ENCODE measurements around the gene PAIP1.
"Not testable (repeated sequence)": the region's sequence is repeated elsewhere in the genome, so short reads cannot be mapped to it uniquely, and the experiment has no call there.

PAIP1 gene

GRCh38 chr5:43556857-43557542 is at the start of gene PAIP1:
TSS of gene PAIP1 (minus strand) at chr5:43557077. CDS start at chr5:43556846, 231 bp downstream.
- peak; percentile 56 to 76 for DNase-seq (ENCODE audit: low read depth in 2 of 2)

GRCh38 chr5:43606351-43606750 is 49.5 kb upstream of the PAIP1 start:
- DNase-seq (ENCODE audit: low read depth in 2 of 2): no peak

- no peak for DNase-seq (ENCODE audit: low read depth in 2 of 2)
These were observed 47.8 kb upstream of the PAIP1 start for GRCh38 chr5:43604699-43605098.

- DNase-seq (ENCODE audit: low read depth in 2 of 2): peak; percentile 31 to 53
These were observed 46.7 kb upstream of the PAIP1 start for GRCh38 chr5:43603344-43604217.

GRCh38 chr5:43602461-43603343 is 45.8 kb upstream of the PAIP1 start, which contains the start of gene NNT:
TSS of gene NNT (plus strand) at chr5:43603180. CDS start at chr5:43609196, 6,016 bp downstream.
- DNase-seq (ENCODE audit: low read depth in 2 of 2): peak; percentile 46 to 72

- DNase-seq (ENCODE audit: low read depth in 2 of 2): no peak
These were observed 44.8 kb upstream of the PAIP1 start for GRCh38 chr5:43601454-43602260.

- DNase-seq (ENCODE audit: low read depth in 2 of 2): not testable (repeated sequence)
These were observed 42.0 kb upstream of the PAIP1 start for GRCh38 chr5:43598927-43599326.

GRCh38 chr5:43592363-43592762 is 35.5 kb upstream of the PAIP1 start:
- no peak for DNase-seq (ENCODE audit: low read depth in 2 of 2)

GRCh38 chr5:43590700-43591099 is 33.8 kb upstream of the PAIP1 start:
- DNase-seq (ENCODE audit: low read depth in 2 of 2): no peak

- DNase-seq (ENCODE audit: low read depth in 2 of 2): no peak
These were observed 32.4 kb upstream of the PAIP1 start for GRCh38 chr5:43589310-43589709.

- DNase-seq (ENCODE audit: low read depth in 2 of 2): no peak
These were observed 32.0 kb upstream of the PAIP1 start for GRCh38 chr5:43588842-43589241.

- no peak for DNase-seq (ENCODE audit: low read depth in 2 of 2)
These were observed 27.4 kb upstream of the PAIP1 start for GRCh38 chr5:43584166-43584699.

- DNase-seq (ENCODE audit: low read depth in 2 of 2): no peak
These were observed 26.8 kb upstream of the PAIP1 start for GRCh38 chr5:43583724-43584123.

- DNase-seq (ENCODE audit: low read depth in 2 of 2): no peak
These were observed 25.5 kb upstream of the PAIP1 start for GRCh38 chr5:43582082-43583005.

- no peak for DNase-seq (ENCODE audit: low read depth in 2 of 2)
These were observed 24.5 kb upstream of the PAIP1 start for GRCh38 chr5:43581398-43581797.

- DNase-seq (ENCODE audit: low read depth in 2 of 2): not testable (repeated sequence)
These were observed 23.7 kb upstream of the PAIP1 start for GRCh38 chr5:43580402-43581210.

GRCh38 chr5:43573058-43573457 is 16.2 kb upstream of the PAIP1 start:
- DNase-seq (ENCODE audit: low read depth in 2 of 2): no peak

- DNase-seq (ENCODE audit: low read depth in 2 of 2): no peak
These were observed 15.5 kb upstream of the PAIP1 start for GRCh38 chr5:43572357-43572756.

- DNase-seq (ENCODE audit: low read depth in 2 of 2): no peak
These were observed 14.4 kb upstream of the PAIP1 start for GRCh38 chr5:43571237-43571636.

Data from stimulated activated CD8-positive, alpha-beta memory T cell treated with anti-CD3 and anti-CD28 coated beads, Interleukin-7, amount 100 ng/mL, for 4 hours (primary cell).